CD4-positive, alpha-beta T cell treated with Interleukin-15 for 4 hours (primary cell): ENCODE measurements around the gene STYXL1.
"Not testable (repeated sequence)": the region's sequence is repeated elsewhere in the genome, so short reads cannot be mapped to it uniquely, and the experiment has no call there.

Experiments used
- DNase-seq: peaks from one replicate; pipeline ENCODE4 v3.0.0-alpha.2; 2020; ENCODE audit warnings: low spot score

Gene STYXL1, protein sequence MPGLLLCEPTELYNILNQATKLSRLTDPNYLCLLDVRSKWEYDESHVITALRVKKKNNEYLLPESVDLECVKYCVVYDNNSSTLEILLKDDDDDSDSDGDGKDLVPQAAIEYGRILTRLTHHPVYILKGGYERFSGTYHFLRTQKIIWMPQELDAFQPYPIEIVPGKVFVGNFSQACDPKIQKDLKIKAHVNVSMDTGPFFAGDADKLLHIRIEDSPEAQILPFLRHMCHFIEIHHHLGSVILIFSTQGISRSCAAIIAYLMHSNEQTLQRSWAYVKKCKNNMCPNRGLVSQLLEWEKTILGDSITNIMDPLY

DNA sequence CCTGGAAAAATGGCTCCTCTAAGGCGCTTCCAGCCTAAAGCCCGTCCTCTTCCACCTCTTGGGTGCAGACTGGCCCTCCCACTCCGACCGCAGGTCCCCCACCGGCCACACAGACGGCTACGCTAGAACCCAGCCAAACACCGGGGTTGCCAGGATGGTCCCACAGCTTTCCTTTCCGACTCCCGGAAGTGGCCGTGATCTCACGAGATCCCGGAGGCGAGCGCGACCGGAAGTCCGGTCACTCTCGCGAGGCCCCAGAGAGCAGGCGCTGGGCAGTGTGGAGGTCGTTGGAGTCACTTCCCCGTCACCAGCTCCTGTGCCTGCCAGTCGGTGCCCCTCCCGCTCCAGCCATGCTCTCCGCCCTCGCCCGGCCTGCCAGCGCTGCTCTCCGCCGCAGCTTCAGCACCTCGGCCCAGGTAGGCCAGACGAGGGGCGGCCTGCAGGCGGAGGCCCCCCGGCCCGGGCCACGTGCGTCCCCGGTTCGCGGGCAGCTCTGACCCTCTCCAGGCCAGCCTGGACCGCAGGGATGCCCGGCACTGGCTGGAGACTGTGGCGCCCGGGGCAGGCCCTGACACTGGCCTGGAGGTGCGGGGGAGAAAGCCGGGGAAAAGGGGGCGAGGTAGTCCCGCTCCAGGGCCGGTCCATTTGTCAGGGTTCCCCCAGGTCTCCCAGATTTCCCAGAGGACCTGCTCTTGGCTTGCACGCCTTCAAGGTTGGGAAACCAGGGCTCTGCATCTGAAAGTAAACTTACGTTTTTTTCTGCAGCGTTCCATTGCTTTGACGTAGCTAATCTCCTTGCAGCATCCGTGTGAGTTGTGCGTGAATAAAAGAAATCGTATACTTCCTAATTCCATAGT, at the start of gene STYXL1, which contains the start of gene MDH2:
TSS of gene STYXL1 (minus strand) at position 190 of the 857 bp plus-strand sequence. CDS start 17,477 bp downstream, outside the sequence.
TSS of gene MDH2 (plus strand) at position 296 of the 857 bp plus-strand sequence. CDS start at position 351, 55 bp downstream.
- peak; percentile 89 for DNase-seq

DNA sequence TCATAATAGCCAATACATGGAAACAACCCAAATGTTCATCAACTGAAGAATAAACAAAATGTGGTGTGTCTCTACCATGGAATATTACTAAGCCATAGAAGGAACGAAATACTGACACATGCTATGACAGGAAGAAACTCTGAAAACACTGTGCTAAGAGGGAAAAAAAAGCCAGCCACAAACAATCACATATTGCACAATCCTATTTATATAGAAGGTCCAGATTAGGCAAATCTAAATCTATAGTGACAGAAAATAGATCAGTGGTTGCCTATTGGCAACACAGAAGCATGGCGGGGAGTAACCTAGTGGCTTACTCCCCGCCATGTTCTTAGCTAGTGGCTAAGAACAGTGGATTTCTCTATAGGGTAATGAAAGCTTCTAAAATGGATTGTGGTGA, 48.1 kb upstream of the STYXL1 start:
- DNase-seq, result no peak

DNA sequence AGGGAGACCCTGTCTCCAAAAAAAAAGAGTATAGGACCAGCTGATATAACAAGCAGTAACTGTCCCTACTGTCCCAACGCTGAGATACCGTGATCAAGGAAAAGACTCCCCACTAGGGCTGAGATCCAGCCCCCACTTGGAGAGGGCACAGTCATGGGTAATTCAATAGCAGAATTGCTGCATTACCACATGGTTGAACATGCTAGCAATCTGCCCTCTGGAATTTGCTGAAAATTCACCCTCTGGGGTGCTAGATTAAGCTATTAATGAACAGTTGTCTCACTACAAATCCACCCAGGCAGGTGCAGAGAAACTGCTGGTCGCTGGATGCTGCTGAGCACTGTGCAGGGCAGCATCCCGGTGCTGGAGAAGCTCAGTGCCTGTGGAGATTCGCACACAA, 46.5 kb upstream of the STYXL1 start:
- DNase-seq, result not testable (repeated sequence)

DNA sequence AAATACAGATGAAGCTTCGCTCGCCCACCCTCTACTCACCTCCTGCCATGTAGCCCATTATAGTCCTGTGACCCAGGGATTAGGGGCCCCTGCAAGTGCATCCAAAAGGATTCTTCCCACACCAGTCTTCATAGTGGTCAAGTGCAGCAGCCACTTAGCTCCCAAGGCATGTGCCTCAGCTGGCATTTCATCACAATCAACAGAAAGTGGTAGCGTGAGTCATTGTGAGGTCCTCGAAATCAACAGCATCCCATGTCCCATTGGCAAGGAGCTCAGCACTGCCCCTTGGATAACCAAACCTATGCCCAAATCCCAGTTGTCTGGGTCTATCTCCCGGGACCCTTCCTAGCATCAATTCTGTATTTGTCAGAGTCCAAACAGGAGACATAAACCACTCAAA, 45.7 kb upstream of the STYXL1 start:
- not testable (repeated sequence) for DNase-seq

DNA sequence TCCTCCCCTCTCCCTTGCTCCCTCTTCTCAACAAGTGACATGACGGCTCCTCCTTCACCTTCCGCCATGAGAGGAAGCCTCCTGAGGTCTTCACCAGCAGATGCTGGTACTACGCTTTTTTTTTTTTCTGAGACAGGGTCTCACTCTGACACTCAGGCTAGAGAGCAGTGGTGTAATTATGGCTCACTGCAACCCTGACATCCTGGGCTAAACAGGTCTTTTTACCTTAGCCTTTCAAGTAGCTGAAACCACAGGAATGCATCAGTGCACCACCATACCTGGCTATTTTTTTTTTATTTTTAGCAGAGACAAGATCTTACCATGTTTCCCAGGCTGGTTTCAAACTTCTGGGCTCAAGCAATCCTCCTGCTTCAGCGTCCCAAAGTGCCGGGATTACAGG, 43.7 kb upstream of the STYXL1 start:
- no peak for DNase-seq

DNA sequence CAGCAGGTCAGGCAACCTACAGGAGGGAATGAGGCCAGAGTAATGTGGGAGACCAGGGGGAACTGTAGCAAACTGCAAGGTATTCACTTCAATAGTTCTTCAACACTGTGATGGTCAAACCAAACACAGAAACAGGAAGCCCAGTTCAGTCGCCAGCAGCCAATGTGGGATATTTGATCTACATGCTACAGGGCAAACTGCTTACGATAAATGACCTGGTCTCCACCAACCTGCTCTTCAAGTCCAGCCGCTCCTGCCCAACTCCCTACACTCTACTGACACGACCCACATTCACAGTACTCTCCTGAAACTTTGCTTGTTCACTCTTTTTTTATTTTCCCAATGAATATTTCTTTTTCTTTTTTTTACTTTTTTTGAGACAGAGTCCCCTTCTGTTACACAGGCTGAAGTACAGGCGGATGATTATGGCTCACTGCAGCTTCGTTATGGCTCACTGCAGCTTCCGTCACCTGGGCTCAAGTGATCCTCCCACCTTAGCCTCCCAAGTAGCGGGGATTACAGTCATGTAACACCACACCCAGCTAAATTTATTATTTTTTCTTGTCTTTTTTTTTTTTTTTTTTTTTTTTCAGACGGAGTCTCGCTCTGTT, 42.2 kb upstream of the STYXL1 start:
- no peak for DNase-seq

DNA sequence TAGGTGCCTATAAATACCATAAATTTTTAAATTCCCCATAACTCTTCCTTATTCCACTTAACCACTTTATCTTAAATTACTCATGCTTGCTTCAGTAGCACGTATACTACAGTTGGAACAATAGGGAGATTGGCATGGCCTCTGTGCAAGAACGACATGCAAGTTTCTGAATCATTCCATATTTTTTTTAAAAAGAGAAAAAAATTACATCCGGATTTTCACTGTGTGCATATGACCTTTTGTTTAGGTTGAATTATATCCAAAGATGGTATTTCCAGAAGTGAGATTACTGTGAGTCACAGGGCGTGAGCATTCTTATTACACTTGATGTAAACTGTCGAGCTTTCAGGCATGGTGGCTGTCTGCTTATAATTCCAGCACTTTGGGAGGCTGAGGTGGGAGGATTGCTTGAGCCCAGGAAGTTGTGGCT, 39.6 kb upstream of the STYXL1 start:
- not testable (repeated sequence) for DNase-seq

DNA sequence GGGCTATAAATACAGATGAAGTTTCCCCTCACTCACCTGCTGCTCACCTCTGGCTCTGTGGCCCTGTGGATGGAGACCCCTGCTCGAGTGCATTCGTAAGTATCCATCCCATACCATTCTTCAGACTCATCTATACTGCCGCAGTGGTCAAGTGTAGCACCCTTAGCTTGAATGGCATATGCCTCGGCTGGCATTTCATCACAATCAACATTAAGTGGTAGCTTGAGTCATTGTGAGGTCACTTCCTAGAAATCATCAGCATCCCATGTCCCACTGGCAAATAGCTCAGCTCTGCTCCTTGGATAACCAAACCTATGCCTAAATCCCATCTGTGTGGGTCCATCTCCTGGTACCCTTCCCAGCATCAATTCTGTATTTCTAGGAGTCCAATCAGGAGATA, 38.3 kb upstream of the STYXL1 start:
- DNase-seq, result no peak

DNA sequence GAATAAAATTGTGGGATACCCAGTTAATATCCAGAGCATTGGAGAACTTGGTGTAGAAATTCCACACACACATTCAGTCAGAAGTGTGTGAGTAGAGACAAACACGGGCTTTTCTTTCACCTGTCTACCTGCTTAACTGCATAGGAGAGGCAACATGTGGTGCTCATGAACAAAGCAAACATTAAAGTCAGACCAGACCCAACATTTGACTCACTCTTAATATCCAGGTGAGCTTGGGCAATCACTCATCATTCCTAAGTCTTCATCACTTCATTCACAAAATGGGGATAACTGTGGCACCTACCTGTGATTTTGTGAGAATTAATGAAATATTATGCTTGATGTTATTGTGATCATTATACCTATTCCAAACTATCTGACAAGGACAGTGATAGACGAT, 36.3 kb upstream of the STYXL1 start:
- not testable (repeated sequence) for DNase-seq

DNA sequence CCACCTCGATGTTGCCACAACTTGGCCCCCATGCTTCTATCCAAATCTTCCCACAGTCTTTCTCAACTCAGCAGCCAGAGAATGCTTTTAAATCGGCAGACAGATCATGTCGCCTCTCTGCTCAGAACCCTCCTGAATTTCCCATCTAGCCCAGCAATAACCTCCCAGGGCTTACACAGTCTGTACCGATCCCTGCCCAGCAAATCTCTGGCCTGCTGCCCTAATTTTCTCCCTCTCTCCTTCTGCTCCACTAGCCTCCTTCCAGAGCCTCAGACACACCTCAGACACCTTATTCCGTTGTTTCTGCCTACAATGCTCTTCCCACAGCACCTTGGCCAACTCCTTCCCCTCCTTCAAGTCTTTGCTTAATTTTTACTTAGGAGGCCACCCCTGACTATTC, 32.4 kb upstream of the STYXL1 start:
- no peak for DNase-seq

DNA sequence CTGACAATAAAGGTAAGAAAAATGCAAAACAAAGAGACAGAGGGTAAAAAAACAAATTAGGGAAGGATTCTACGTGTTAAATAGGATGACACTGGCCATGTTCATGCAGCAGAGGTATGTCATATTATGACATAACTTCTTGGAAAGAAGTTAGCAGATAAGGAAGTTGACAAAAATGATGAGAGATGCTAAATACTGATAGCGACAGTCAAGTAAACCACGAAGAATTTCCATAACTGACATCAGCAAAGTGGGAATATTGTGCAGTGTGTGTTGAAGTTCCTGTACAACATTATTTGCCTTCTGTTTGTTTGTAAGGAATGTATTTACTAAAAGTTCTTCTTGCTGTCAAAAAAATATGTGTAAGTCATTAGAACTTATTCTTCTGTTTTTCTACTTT, 29.6 kb upstream of the STYXL1 start:
- DNase-seq, result no peak

DNA sequence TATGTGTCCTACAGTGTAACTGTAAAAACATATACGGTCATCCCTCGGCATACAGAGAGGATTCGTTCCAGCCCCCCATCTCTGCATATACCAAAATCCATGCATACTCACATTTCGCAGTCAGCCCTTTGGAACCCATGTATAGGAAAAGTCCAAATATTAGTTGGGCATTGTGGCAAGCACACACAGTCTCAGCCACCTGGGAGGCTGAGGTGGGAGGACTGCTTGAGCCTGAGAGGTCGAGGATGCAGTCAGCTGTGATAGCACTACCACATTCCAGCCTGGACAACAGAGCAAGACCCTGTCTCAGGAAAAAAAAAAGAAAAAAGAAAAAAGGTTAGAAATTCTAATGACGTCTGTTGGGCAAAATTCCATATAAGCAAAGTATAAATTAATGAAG, 29.2 kb upstream of the STYXL1 start:
- no peak for DNase-seq

DNA sequence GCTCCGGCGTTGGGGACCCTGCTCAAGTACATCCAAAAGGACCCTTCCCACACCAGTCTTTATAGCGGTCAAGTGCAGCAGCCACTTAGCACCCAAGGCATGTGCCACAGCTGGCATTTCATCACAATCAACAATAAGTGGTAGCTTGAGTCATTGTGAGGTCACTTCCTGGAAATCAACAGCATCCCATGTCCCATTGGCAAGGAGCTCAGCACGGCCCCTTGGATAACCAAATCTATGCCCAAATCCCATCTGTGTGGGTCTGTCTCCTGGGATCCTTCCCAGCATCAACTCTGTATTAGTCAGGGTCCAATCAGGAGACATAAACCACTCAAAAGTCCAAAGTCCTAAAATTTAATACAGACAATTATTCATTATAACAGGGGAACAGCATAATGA, 27.2 kb upstream of the STYXL1 start:
- DNase-seq, result no peak

DNA sequence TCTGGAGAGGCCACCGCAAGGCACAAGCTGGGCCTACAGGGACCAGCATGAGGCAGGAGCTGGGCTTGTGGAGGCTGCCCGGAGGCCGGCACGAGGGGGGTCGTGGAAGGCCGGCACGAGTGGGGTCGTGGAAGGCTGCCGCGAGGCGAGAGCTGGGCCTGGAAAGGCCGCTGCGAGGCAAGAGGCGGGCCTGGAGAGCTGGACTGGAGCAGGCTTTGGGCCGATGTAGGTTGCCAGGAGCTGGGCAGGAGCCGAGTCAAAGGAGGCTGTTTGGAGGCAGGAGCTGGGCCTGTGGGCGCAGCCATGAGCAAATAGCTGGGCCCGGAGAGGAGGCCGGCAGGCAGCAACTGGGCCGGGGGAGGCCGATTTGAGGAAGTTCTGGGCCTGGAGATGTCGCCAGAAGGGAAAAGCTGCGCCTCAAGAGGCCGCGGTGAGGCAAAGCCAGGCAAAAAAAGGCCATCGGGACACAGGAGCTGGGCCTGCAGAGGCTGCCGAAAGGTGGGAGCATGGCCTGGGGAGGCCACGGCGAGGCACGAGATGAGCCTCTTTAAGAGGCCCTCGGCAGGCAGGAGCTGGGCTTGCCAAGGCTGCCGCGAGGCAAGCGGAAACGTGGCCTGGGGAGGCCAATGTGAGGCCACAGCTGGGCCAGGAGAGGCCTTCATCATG, 26.6 kb upstream of the STYXL1 start:
- no peak for DNase-seq

DNA sequence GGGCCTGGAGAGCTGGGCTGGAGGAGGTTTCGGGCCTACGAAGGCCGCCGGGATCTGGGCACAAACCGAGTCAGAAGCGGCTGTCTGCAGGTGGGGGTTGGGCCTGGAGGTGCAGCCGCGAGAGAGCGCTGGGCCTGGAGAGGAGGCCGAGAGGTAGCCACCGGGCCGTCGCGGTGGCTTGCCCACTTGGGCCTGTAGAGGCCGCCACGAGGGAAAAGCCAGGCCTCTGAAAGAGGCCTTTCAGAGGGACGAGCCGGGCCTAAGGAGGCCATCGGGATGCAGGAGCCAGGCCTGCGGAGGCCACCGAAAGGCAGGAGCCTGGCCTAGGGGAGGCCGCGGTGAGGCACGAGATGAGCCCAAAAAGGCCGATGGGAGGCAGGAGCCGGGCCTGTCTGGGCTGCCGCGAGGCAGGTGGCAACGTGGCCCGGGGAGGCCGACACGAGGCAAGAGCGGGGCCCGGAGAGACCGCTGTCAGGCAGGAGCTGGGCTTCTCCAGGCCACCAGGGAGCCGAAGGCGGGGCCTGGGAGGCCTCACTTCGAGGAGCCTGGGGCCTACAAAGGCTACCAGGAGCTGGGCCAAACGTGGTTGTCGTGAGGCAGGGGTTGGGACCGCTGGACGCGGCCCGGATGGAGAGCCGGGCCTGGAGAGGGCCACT, 25.7 kb upstream of the STYXL1 start:
- DNase-seq, result no peak

DNA sequence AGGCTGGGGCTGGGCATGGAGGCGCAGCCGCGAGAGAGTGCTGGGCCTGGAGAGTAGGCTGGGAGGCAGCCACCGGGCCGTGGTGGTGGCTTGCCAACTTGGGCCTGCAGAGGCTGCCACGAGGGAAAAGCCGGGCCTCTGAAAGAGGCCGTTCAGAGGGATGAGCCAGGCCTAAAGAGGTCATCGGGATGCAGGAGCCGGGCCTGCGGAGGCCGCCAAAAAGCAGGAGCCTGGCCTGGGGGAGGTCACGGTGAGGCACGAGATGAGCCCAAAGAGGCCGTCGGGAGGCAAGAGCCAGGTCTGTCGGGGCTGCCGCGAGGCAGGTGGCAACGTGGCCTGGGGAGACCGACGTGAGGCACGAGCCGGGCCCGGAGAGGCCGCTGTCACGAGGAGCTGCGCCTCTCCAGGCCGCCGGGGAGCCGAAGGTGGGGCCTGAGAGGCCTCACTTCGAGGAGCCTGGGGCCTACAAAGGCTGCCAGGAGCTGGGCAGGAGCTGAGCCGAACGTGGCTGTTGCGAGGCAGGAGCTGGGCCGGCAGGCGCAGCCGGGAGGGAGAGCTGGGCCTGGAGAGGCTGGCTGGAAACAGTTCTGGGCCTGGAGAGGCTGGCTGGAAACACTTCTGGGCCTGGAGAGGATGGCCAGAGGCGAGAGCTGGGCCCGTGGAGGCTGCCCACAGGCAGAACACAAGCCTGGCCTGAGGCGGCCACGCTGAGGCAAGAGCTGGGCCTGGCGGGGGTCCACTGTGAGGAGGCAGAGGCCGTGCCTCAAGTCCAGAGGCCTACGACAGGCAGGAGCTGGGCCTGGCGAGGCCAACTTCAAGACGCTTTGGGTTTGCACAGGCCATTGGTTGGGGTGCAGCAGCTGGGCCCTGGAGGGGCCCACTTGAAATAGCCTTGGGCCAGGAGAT, 24.7 kb upstream of the STYXL1 start:
- no peak for DNase-seq

DNA sequence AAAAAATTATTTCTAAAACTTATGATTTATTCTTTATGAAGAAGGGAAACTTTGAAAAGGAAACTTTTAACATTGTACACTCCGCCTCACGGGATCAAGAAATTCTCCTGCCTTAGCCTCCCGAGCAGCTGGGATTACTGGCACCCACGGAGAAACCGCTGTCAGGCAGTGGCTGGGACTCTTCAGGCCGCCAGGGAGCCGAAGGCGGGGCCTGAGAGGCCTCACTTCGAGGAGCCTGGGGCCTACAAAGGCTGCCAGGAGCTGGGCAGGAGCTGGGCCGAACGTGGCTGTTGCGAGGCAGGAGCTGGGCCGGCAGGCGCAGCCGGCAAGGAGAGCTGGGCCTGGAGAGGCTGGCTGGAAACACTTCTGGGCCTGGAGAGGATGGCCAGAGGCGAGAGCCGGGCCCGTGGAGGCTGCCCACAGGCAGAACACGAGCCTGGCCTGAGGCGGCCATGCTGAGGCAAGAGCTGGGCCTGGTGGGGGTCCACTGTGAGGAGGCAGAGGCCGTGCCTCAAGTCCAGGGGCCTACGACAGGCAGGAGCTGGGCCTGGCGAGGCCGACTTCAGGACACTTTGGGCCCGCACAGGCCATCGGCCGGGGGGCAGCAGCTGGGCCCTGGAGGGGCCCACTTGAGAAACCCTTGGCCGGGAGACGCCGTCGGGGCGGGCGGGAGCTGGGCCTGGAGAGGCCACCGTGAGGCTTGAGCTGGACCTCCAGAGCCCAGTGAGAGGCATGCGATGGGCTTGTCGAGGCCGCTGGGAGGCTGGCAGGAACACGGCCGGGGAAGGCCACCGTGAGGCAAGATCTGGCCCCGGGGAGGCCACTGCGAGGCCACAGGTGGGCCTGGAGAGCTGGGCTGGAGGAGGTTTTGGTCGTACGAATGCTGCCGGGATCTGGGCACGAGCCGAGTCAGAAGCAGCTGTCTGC, 23.8 kb upstream of the STYXL1 start:
- DNase-seq, result no peak

DNA sequence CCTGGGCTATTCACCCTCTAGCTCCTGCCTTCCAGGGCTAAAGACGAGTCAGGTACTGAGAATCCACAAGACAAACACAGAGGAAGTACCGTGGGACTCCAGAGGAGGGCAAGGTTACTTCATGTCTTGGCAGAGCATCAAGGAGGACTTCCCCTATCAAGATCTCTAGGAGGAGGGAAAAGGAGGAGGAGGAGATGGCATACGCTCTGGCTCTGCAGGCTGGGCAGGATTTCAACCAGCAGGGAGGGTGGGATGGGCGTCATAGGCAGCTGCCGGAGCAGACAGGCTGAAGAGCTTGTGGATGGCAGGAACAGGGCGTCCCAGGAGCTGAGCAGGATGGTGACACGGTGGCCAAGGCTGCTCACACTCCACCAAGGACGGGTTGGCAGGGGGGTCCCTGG, 21.4 kb upstream of the STYXL1 start:
- no peak for DNase-seq

DNA sequence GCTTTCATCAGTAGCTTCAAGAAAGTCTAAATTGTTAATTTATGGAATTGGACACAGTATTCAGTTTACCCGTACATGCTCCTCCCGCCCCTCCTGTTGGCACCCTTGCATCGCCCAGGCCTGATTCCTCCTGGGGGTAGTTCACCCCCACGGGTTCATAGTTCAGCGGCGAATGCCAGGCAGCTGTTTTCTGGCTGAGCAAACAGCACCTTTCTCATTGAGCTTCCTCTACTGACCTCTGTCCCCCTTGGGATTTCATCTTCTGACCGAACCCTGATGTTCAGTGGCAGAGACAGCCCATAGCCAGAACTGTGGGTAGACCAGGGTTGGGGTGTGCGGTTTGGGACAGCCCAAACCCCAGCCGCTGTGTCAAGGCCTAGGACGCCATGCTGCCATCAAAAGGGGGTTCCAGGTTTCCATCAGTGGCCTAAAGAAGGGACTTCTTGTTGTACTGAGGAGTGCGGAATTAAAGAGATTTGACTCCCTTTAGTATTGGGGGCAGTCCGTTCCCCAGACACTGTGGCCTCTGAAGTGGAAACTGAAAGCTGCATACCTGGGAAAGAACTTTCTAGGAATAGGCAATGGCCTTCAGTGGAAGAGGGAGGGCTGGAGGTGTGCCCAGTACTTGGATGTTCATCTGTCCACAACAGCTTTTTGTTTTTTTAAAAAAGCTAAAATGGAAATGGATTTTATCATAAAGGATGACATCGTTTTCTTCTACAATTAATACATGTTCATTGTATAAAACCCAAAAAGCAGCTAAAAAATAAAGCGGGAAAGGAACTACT, 19.1 kb upstream of the STYXL1 start:
- DNase-seq, result no peak
